ENCODE results near the gene RPUSD4.

DNA sequence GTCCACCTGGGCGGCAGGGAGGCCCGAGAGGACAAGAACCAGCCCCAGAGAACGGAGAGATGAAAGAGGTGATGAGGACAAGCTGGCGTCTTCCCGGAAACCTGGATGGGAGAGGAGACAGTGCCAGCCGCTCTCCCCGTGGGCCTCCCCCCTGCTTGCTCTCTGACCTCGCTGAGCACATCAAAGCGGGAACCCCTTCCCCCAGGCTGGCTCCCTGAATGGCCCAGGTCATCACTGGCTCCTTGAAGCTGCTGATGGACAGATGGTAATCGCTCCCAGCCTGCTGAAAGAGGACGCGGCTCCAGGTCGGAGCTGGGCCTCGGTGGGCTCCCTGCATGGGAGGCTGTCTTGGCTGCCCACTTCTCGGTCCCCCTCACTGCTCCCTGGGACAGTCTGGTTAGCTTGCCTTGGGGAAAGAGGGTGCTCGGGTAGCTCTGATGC lies 18.4 kb downstream of the RPUSD4 start:
- no peak for TF ChIP-seq POLR2AphosphoS5 (IDR thresholded peaks at IDR 0.05)
- TF ChIP-seq, protein P1, sequence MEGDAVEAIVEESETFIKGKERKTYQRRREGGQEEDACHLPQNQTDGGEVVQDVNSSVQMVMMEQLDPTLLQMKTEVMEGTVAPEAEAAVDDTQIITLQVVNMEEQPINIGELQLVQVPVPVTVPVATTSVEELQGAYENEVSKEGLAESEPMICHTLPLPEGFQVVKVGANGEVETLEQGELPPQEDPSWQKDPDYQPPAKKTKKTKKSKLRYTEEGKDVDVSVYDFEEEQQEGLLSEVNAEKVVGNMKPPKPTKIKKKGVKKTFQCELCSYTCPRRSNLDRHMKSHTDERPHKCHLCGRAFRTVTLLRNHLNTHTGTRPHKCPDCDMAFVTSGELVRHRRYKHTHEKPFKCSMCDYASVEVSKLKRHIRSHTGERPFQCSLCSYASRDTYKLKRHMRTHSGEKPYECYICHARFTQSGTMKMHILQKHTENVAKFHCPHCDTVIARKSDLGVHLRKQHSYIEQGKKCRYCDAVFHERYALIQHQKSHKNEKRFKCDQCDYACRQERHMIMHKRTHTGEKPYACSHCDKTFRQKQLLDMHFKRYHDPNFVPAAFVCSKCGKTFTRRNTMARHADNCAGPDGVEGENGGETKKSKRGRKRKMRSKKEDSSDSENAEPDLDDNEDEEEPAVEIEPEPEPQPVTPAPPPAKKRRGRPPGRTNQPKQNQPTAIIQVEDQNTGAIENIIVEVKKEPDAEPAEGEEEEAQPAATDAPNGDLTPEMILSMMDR (IDR thresholded peaks at IDR 0.05): no peak
